DMS53 (cell line): ENCODE data around the gene HOXB3.
A peak's percentile ranks its signal among the peaks of the same experiment; 100 is the strongest.

Experiments
- DNase-seq: peaks from one replicate; lab custom pipeline; 2025; lab: John Stamatoyannopoulos, UW

The HOXB3 gene

GRCh38 chr17:48625495-48626244 lies 35.6 kb upstream of the HOXB3 start:
- DNase-seq: peak; percentile 57

- peak; percentile 46 for DNase-seq
These were observed 34.8 kb upstream of the HOXB3 start for GRCh38 chr17:48624544-48625494.

- no peak for DNase-seq
These were observed 34.1 kb upstream of the HOXB3 start for GRCh38 chr17:48624118-48624517.

- no peak for DNase-seq
These were observed 33.5 kb upstream of the HOXB3 start for GRCh38 chr17:48623583-48623982.

GRCh38 chr17:48622857-48623256 lies 32.8 kb upstream of the HOXB3 start:
- DNase-seq: no peak

GRCh38 chr17:48621410-48622392 lies 31.7 kb upstream of the HOXB3 start:
- DNase-seq: no peak

GRCh38 chr17:48620461-48621139 lies 30.6 kb upstream of the HOXB3 start:
- no peak for DNase-seq

GRCh38 chr17:48619826-48620449 lies 29.9 kb upstream of the HOXB3 start:
- no peak for DNase-seq

GRCh38 chr17:48618256-48618896 lies 28.3 kb upstream of the HOXB3 start:
- peak; percentile 90 for DNase-seq

GRCh38 chr17:48617471-48618255 lies 27.6 kb upstream of the HOXB3 start:
- no peak for DNase-seq

- DNase-seq: peak; percentile 37
These were observed 26.9 kb upstream of the HOXB3 start for GRCh38 chr17:48616717-48617470.

GRCh38 chr17:48615963-48616716 lies 26.1 kb upstream of the HOXB3 start:
- no peak for DNase-seq

- no peak for DNase-seq
These were observed 25.3 kb upstream of the HOXB3 start, which contains the start of gene HOXB8 for GRCh38 chr17:48615047-48615962. Gene HOXB8 (minus strand): TSS chr17:48615292. CDS start chr17:48614704, 588 bp downstream.

GRCh38 chr17:48613862-48614694 lies 24.0 kb upstream of the HOXB3 start:
- DNase-seq: no peak

GRCh38 chr17:48612854-48613691 lies 23.0 kb upstream of the HOXB3 start:
- peak; percentile 64 for DNase-seq
